ENCODE results near the gene C2orf15. TPM values are rescaled to one million over a fixed set of nuclear protein-coding genes. Genes with fewer than 3 reads are reported as not detected.

C2orf15 gene
- total RNA-seq, 2 experiments from 2014 or later, result 0.25 to 1.3 TPM

DNA sequence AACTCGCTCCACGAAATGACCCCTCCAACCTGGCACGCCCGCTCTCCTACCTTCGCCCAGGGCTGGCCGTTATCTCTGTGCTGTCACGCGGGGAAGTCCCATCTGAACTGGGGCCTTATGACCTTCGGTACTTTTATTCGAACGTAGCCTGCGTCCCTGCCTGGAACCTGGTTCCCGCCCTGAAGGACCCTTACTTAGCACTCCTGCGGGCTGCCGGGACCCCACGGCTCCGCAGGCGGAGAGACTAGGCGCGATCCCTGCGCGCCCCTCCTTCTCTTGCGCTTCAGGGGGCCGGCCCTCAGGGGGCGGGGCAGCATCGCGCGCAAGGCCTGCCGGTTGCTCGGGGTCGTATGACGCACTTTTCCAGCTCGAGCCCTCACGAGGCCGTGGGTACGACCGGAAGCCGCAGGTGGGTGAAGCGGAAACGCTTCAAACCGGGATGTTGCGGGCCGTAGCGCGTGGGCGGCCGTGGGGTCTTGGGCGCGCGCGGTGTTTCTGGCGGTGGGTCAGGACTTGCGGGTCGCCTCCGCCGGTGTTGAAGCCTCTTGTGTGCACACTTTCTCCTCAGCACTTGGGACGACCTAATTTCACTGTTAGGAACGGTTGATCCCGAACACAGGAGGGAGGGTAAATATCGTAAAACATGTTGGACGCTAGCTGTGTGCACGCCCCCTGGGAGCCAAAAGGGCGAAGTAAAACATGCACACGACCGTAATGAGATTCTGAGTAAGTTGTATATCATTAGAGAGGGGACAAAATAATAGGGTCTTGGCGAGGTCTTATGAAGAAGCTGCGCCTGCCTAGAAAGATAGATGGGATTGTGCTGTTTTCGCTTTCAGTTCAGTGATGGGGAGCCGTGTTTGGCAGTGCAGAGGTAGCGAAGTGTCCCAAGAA is 13.4 kb downstream of the C2orf15 start, which contains the start of the genes LIPT1 and TSGA10:
Gene LIPT1, plus strand, starts transcription at position 325 of the 894 bp plus-strand sequence. CDS start 6,991 bp downstream, outside the sequence.
Gene TSGA10, minus strand, starts transcription at position 300 of the 894 bp plus-strand sequence. CDS start 45,503 bp downstream, outside the sequence.
- peaks cover 8% of the 10 kb centered on the region; the same call in 1 of the 2 replicates for H3K79me2 ChIP-seq (ENCODE audit: insufficient read depth, low read depth, low read length)
- H3K4me1 ChIP-seq (ENCODE audit: insufficient read depth, low read length, poor library complexity, severe bottlenecking), result peaks cover 21% of the 10 kb centered on the region
- peak within 1 kb of the TSS; percentile 75 for H3K4me3 ChIP-seq (ENCODE audit: low read depth, low read length, poor library complexity, severe bottlenecking)
- peaks cover 12% of the 10 kb centered on the region for H3K36me3 ChIP-seq (ENCODE audit: insufficient read depth, low read length)
- H2AFZ ChIP-seq (ENCODE audit: low read length), result peak within 1 kb of the TSS; percentile 82
- no peaks in the 10 kb centered on the region for H3K9me2 ChIP-seq (ENCODE audit: insufficient read depth, low read length)
- TSS peak; percentile 82 for BruUV-seq (replicated peaks)
- POLR2A ChIA-PET, result interaction anchor here (1.5 to 2.2 kb wide), 3 partner anchors 11 to 26 kb away, joined by 3 to 12 read pairs (median 8); partner anchors contain the start of genes C2orf15, MITD1 and MRPL30
- intact Hi-C loops (cut with micrococcal nuclease; ENCODE audit: unreplicated experiment), result loop anchor here (1.0 to 2.0 kb wide), 4 partner anchors 14 to 335 kb away; partner anchors contain the start of genes C2orf15, EIF5B, MITD1 and MRPL30
- peak; percentile 95 for DNase-seq (ENCODE audit: low spot score)
- TF ChIP-seq, protein P1, sequence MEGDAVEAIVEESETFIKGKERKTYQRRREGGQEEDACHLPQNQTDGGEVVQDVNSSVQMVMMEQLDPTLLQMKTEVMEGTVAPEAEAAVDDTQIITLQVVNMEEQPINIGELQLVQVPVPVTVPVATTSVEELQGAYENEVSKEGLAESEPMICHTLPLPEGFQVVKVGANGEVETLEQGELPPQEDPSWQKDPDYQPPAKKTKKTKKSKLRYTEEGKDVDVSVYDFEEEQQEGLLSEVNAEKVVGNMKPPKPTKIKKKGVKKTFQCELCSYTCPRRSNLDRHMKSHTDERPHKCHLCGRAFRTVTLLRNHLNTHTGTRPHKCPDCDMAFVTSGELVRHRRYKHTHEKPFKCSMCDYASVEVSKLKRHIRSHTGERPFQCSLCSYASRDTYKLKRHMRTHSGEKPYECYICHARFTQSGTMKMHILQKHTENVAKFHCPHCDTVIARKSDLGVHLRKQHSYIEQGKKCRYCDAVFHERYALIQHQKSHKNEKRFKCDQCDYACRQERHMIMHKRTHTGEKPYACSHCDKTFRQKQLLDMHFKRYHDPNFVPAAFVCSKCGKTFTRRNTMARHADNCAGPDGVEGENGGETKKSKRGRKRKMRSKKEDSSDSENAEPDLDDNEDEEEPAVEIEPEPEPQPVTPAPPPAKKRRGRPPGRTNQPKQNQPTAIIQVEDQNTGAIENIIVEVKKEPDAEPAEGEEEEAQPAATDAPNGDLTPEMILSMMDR (conservative IDR thresholded peaks at IDR 0.05; ENCODE audit: low read length), result peak; percentile 53; the same call in 1 of the 2 replicates
- no peak for TF ChIP-seq EZH2phosphoT487 (IDR thresholded peaks at IDR 0.05; ENCODE audit: borderline replicate concordance, low read depth, low read length)
- CTCF ChIA-PET (ENCODE audit: unreplicated experiment), result no interaction called here
- H4K20me1 ChIP-seq (ENCODE audit: insufficient read depth, low read length), result no peaks in the 10 kb centered on the region
- peak within 1 kb of the TSS; percentile 70 for H3K27ac ChIP-seq (ENCODE audit: low read depth, low read length, poor library complexity, severe bottlenecking)
- H3K9me3 ChIP-seq (ENCODE audit: low read length), result no peaks in the 10 kb centered on the region
- H3K4me2 ChIP-seq (ENCODE audit: low read length), result peak within 1 kb of the TSS; percentile 88

DNA sequence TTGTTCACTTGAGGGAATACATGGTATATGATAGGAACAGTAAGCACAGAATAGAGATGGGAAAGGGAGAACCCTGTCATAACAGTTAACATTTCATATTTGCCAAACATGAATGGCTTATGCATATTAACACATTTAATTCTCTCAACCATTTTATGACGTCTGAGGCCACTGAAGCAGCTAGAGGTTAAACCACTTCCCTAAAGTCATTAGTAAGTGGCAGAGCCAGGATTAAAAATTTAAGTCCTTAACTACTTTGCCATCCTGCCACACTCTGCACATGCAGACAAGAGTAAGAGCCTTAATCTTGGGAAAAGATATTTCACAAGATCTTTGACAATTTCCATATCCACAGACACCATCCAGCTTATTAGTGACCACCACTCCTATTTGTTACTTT is 15.4 kb downstream of the C2orf15 start:
- H3K36me3 ChIP-seq (ENCODE audit: insufficient read depth, low read length), result peaks cover 13% of the 10 kb centered on the region
- TF ChIP-seq, protein P1 (conservative IDR thresholded peaks at IDR 0.05; ENCODE audit: low read length), result no peak
- TF ChIP-seq EZH2phosphoT487 (IDR thresholded peaks at IDR 0.05; ENCODE audit: borderline replicate concordance, low read depth, low read length), result no peak

More for the DNA sequence above, 15.4 kb downstream of the C2orf15 start:
- H3K4me2 ChIP-seq (ENCODE audit: low read length), result no peak overlapping the region
- H3K9me3 ChIP-seq (ENCODE audit: low read length), result no peaks in the 10 kb centered on the region
- DNase-seq (ENCODE audit: low spot score), result no peak
- no peak overlapping the region for H3K4me3 ChIP-seq (ENCODE audit: low read depth, low read length, poor library complexity, severe bottlenecking)
- no peaks in the 10 kb centered on the region for H4K20me1 ChIP-seq (ENCODE audit: insufficient read depth, low read length)
- intact Hi-C loops (cut with micrococcal nuclease; ENCODE audit: unreplicated experiment), result no loop called here
- ChIA-PET CTCF (ENCODE audit: unreplicated experiment) (no interaction called here), POLR2A (interaction anchor here (1.9 kb wide), 1 partner anchor 10 kb away, joined by 6 read pairs; no protein-coding TSS in a partner anchor)
- no peak overlapping the region for H2AFZ ChIP-seq (ENCODE audit: low read length)
- H3K4me1 ChIP-seq (ENCODE audit: insufficient read depth, low read length, poor library complexity, severe bottlenecking), result peaks cover 21% of the 10 kb centered on the region
- no peaks in the 10 kb centered on the region for H3K9me2 ChIP-seq (ENCODE audit: insufficient read depth, low read length)
- H3K27ac ChIP-seq (ENCODE audit: low read depth, low read length, poor library complexity, severe bottlenecking), result no peak overlapping the region
- peaks cover 8% of the 10 kb centered on the region; the same call in 1 of the 2 replicates for H3K79me2 ChIP-seq (ENCODE audit: insufficient read depth, low read depth, low read length)
- no TSS peak for BruUV-seq (replicated peaks)
